Uterus (tissue), 4 donors: ENCODE data around the gene CHRND. TPM values are rescaled to one million over a fixed set of nuclear protein-coding genes. Genes with fewer than 3 reads are reported as not detected.

Experiments
- DNase-seq, 2 donors: peaks; one replicate each; pipeline ENCODE4 v3.0.0-alpha.2; 2019 to 2020
- H3K27ac ChIP-seq, 2 donors: fragments of 200-600 bp; sonication (generic); 1 replicate in 1 of 2; 2 replicates in 1 of 2; pipeline ENCODE4 v1.5.1; 2016 to 2018
- H3K27me3 ChIP-seq, 2 donors: fragments of 200-600 bp; sonication (generic); one replicate each; pipeline ENCODE4 v1.5.1; 2018 to 2019; ENCODE audit warnings: control low read depth in 1 of 2
- H3K36me3 ChIP-seq, 2 donors: fragments of 200-600 bp; sonication (generic); one replicate each; pipeline ENCODE4 v1.5.1; 2019; ENCODE audit warnings: control low read depth in 1 of 2
- H3K4me1 ChIP-seq, 2 donors: fragments of 200-600 bp; sonication (generic); one replicate each; pipeline ENCODE4 v1.5.1; 2018 to 2019; ENCODE audit warnings: control low read depth in 1 of 2
- H3K4me3 ChIP-seq, 2 donors: fragments of 200-600 bp; sonication (generic); 1 replicate in 1 of 2; 2 replicates in 1 of 2; pipeline ENCODE4 v1.5.1; 2018 to 2019; ENCODE audit warnings: mild to moderate bottlenecking in 1 of 2
- H3K9me3 ChIP-seq, 2 donors: fragments of 200-600 bp; sonication (generic); one replicate each; pipeline ENCODE4 v1.5.1; 2019; ENCODE audit warnings: control low read depth in 1 of 2
- POLR2A ChIP-seq, 2 donors: fragments of 450-650 bp; IDR thresholded peaks; one replicate each; pipeline ENCODE4 v1.6.1; 2016; ENCODE audit warnings: antibody characterized with exemption in 2 of 2, mild to moderate bottlenecking in 1 of 2, moderate library complexity in 1 of 2
- intact Hi-C: fragments of 100-400 bp; cut with DNase I; formaldehyde crosslinking; loops from one replicate; pipeline ENCODE4 v1.15.1; 2023; ENCODE audit warnings: low total_unique reads
- total RNA-seq, 4 donors: library from RNA; depleted of rRNA in 3 of 4; stranded (reverse); fragments of >200 nt in 3 of 4; gene quantifications; one replicate each; pipeline versions ENCODE4 v1.1.0 to v1.2.4, GENCODE V29; 2014 to 2023
- TF ChIP-seq, protein P1 (sequence below), 4 experiments: fragments of 200-600 bp in 2 of 4; fragments of 450-650 bp in 2 of 4; sonication (generic) in 2 of 4; IDR thresholded peaks; one replicate each; pipeline ENCODE4 v1.5.1; 2016 to 2019; ENCODE audit warnings: antibody characterized with exemption in 4 of 4, mild to moderate bottlenecking in 2 of 4, moderate library complexity in 1 of 4
- donor health status: DM: yes; HTN: yes; CAD: no.

CHRND gene
- total RNA-seq, 4 donors from 2014 or later = not detected

DNA sequence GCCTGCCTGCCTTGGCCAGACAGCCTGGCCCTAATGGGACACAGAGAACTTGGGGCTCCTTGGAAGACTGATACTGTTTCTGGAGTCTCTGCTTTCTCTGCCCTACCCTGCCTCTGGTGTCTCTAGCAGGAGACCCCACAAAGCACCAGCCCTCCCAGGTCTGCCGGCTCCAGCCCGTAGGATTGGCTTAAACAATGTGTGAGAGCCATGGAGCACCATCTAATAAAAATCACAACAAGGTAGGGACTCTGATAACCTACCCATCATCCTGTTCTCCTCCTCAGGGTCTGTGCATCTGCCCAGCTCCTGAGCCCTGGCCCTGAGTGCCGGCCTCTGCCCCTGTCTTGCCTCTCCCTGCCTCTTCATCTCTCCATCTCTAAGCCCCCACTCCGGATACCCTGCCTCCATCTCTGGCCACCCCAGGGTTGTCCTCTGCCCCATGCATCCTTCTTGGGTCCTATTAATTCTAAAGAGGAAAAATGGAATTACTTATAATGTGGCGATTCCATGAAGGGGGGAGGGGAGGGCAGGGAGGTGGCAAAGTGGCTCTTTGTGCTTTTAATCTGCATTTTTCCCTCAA, 37.1 kb upstream of the CHRND start:
- Histone ChIP-seq H3K4me1 (peaks cover 0 to 6% of the 10 kb centered on the region in 2 donors), H3K9me3 (no peaks in the 10 kb centered on the region), H3K36me3 (no peaks in the 10 kb centered on the region), H3K27me3 (peaks cover 3 to 17% of the 10 kb centered on the region in 2 donors), H3K4me3 (no peak overlapping the region), H3K27ac (no peak overlapping the region)
- intact Hi-C loops = no loop called here
- no peak for DNase-seq
- TF ChIP-seq, protein P1, sequence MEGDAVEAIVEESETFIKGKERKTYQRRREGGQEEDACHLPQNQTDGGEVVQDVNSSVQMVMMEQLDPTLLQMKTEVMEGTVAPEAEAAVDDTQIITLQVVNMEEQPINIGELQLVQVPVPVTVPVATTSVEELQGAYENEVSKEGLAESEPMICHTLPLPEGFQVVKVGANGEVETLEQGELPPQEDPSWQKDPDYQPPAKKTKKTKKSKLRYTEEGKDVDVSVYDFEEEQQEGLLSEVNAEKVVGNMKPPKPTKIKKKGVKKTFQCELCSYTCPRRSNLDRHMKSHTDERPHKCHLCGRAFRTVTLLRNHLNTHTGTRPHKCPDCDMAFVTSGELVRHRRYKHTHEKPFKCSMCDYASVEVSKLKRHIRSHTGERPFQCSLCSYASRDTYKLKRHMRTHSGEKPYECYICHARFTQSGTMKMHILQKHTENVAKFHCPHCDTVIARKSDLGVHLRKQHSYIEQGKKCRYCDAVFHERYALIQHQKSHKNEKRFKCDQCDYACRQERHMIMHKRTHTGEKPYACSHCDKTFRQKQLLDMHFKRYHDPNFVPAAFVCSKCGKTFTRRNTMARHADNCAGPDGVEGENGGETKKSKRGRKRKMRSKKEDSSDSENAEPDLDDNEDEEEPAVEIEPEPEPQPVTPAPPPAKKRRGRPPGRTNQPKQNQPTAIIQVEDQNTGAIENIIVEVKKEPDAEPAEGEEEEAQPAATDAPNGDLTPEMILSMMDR (IDR thresholded peaks at IDR 0.05) = no peak
- TF ChIP-seq POLR2A (IDR thresholded peaks at IDR 0.05) = no peak

DNA sequence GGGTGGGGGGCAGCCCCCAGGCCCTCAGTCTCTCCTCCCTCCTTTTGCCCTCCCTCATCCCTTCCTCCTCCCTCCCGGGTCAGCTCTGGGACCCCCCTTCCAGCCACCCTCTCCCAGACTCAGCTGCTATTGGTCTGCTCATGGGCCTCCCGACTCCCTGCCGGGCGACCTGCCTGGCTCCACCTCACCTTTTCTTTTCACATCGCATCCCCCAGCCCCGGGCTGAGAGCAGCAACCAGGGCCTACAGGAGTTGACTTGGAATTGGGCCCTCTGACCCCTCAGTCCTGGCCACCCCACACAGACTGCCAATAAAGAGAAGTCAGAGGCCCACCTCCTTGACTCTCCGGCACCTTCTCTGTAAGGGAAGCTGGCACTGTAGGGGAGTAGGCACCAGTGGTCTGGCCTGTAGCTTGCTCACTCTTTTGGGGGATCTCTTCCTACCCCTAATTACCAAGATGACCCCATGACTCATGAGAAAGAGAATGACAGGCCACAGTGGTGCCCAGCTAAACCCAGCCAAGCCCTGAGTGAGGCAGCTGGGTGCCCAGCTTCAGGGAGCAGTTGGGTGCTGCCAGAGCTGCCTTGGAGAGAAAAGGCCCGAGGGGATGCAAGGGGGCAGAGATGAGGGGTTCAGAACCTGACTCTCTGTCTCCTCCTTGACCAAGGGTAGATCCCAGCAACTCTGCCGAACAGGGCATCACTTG, 36.3 kb upstream of the CHRND start:
- Histone ChIP-seq H3K27ac (no peak overlapping the region), H3K4me1 (peaks cover 0 to 6% of the 10 kb centered on the region in 2 donors), H3K27me3 (peaks cover 3 to 16% of the 10 kb centered on the region in 2 donors), H3K9me3 (no peaks in the 10 kb centered on the region), H3K4me3 (no peak overlapping the region), H3K36me3 (no peaks in the 10 kb centered on the region)
- no peak for DNase-seq
- TF ChIP-seq, protein P1 (IDR thresholded peaks at IDR 0.05) = no peak
- TF ChIP-seq POLR2A (IDR thresholded peaks at IDR 0.05) = no peak
- intact Hi-C loops = no loop called here

DNA sequence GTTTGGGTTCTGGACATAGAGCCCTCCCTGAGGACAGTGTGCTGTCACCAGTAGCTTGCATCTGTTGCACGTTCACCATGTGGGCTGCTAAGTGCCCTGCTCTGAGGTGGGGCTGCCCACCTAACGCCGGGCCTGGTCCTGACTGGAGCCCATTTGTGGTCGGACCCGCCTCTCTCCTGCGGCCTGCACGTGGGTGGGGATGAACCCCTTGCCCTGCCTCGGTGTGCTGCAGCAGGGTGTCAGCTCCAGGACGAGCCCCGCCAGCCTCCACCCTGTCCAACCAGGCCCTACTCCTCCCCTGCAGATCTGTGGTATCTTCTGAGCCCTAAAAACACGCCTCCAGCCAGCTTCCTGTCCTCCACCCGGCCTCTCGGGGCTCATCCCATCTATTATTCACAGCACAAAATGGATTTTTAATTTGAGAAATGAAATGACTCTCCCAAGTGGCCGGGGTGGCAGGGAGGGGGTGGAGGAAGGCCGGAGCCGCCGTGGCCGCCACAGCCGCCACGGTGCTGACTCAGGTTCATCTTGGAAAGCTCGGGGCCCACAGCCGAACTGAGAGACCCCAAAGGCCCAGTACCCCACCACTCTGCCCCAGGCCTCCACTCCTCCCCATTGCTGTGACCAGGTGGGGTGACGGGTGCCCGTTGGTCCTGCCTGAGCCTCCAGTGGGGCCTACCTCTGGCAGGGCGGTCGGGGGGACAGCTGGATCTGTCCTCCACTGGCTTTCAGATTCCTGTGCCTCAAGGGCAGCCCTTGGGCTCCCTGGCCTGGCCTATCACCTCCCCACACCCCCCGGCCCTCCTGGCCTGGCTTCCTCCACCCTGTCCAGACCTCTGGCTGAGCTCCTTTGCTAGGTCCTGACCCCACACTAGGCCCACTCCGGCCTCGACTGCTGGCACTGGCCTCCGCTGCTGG, 35.5 kb upstream of the CHRND start:
- Histone ChIP-seq H3K27ac (no peak overlapping the region), H3K36me3 (no peaks in the 10 kb centered on the region), H3K4me1 (peaks cover 0 to 6% of the 10 kb centered on the region in 2 donors), H3K27me3 (peaks cover 3 to 8% of the 10 kb centered on the region in 2 donors), H3K9me3 (no peaks in the 10 kb centered on the region), H3K4me3 (no peak overlapping the region)
- no peak for DNase-seq
- no peak for TF ChIP-seq POLR2A (IDR thresholded peaks at IDR 0.05)
- TF ChIP-seq, protein P1 (IDR thresholded peaks at IDR 0.05) = no peak
- intact Hi-C loops = no loop called here

DNA sequence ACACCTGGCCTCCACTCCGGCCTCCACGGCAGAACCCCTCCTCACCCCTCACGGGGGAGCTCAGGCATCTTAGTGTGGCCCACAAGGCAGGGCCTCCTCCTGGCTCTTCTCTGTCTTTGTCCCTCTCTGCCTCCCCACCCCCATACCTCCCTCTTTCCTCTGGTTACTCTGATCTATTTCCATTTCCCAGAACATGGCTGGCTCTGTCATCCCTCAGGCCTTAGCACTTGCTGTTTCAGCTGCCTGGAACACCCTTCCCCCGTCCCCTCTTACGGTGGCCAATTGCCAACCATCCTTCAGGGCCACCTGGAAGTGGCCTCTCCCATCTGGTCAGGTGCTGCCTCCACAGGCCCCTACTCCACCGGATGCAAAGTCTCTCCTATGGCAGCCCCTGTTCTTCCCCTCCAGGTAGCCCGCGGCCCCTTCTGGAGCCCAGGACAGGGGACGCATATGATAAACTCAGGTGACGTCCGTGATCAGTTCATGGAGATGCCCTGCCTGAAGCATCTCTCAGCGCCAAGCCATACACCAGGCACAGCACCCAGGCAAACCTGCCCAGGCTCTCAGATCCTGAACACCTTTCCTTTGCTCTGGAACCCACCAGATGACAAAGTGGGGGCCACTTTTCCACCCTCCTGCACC, 34.7 kb upstream of the CHRND start:
- Histone ChIP-seq H3K4me3 (no peak overlapping the region), H3K36me3 (no peaks in the 10 kb centered on the region), H3K4me1 (no peaks in the 10 kb centered on the region), H3K9me3 (no peaks in the 10 kb centered on the region), H3K27ac (no peak overlapping the region), H3K27me3 (peaks cover 0 to 5% of the 10 kb centered on the region in 2 donors)
- TF ChIP-seq POLR2A (IDR thresholded peaks at IDR 0.05) = no peak
- TF ChIP-seq, protein P1 (IDR thresholded peaks at IDR 0.05) = no peak
- DNase-seq = no peak
- intact Hi-C loops = no loop called here
